Hypothalamus (tissue), 51 donors: ENCODE data around the gene FIBP.

ENCODE experiments used
- DNase-seq, 51 donors: peaks; one replicate each; lab custom pipeline; 2025; lab: John Stamatoyannopoulos, UW

Gene FIBP

GRCh38 chr11:65872586-65873317, 15.5 kb downstream of the FIBP start, which contains the start of gene EFEMP2:
TSS of gene EFEMP2 (minus strand) at chr11:65872800. CDS start at chr11:65872354, 446 bp downstream.
- peak in 10 of 51 donors; percentile 13 to 44 (median 26) for DNase-seq

- DNase-seq, result peak in 7 of 51 donors; percentile 8 to 41 (median 25)
Observed at GRCh38 chr11:65871811-65872548, 16.3 kb downstream of the FIBP start.

GRCh38 chr11:65870706-65871681, 17.3 kb downstream of the FIBP start:
- no peak for DNase-seq

- DNase-seq, result no peak
Observed at GRCh38 chr11:65870307-65870658, 18.0 kb downstream of the FIBP start.

GRCh38 chr11:65869643-65870306, 18.5 kb downstream of the FIBP start:
- DNase-seq, result no peak

- DNase-seq, result no peak
Observed at GRCh38 chr11:65868907-65869306, 19.4 kb downstream of the FIBP start.

- peak in 19 of 51 donors; percentile 12 to 54 (median 28) for DNase-seq
Observed at GRCh38 chr11:65868076-65868667, 20.1 kb downstream of the FIBP start.

GRCh38 chr11:65867284-65868071, 20.8 kb downstream of the FIBP start:
- DNase-seq, result peak in 1 of 51 donors; percentile 36

- DNase-seq, result no peak
Observed at GRCh38 chr11:65866509-65867283, 21.6 kb downstream of the FIBP start.

GRCh38 chr11:65865550-65866172, 22.6 kb downstream of the FIBP start:
- DNase-seq, result no peak

GRCh38 chr11:65864706-65865471, 23.4 kb downstream of the FIBP start:
- no peak for DNase-seq

- DNase-seq, result no peak
Observed at GRCh38 chr11:65863889-65864705, 24.2 kb downstream of the FIBP start.

- DNase-seq, result no peak
Observed at GRCh38 chr11:65862941-65863888, 25.1 kb downstream of the FIBP start.

GRCh38 chr11:65862191-65862735, 26.0 kb downstream of the FIBP start:
- DNase-seq, result no peak
